Upper lobe of left lung (tissue), 6 donors: Measurements from ENCODE around the gene CSF3R. TPM values are rescaled to one million over a fixed set of nuclear protein-coding genes. Genes with fewer than 3 reads are reported as not detected.

Experiments used
- ATAC-seq, 2 donors: fragments of 200-7000 bp; cut with Tn5 transposase; one replicate each; pipeline ENCODE4 v1.9.1; 2022; ENCODE audit warnings: mild to moderate bottlenecking in 2 of 2, moderate library complexity in 2 of 2; ENCODE audit not compliant: low FRiP score in 2 of 2
- DNase-seq, 2 donors: peaks; one replicate each; pipeline ENCODE4 v3.0.0-alpha.2; 2019 to 2020
- H3K27ac ChIP-seq, 4 donors: fragments of 200-600 bp; sonication (generic); one replicate each; pipeline ENCODE4 v1.5.1; 2016 to 2019
- H3K27me3 ChIP-seq, 4 donors: fragments of 200-600 bp; sonication (generic); one replicate each; pipeline ENCODE4 v1.5.1; 2017 to 2019
- H3K36me3 ChIP-seq, 4 donors: fragments of 200-600 bp; sonication (generic); one replicate each; pipeline ENCODE4 v1.5.1; 2016 to 2019
- H3K4me1 ChIP-seq, 4 donors: fragments of 200-600 bp; sonication (generic); one replicate each; pipeline ENCODE4 v1.5.1; 2018 to 2019
- H3K4me3 ChIP-seq, 4 donors: fragments of 200-600 bp; sonication (generic); one replicate each; pipeline ENCODE4 v1.5.1; 2017 to 2019; ENCODE audit warnings: mild to moderate bottlenecking in 2 of 4, moderate library complexity in 1 of 4
- H3K9me3 ChIP-seq, 4 donors: fragments of 200-600 bp; sonication (generic); one replicate each; pipeline ENCODE4 v1.5.1; 2018 to 2019
- EP300 ChIP-seq, 4 donors: sonication (generic); formaldehyde crosslinking; IDR thresholded peaks; one replicate each; pipeline ENCODE4 v1.5.1; 2017; ENCODE audit warnings: antibody characterized with exemption in 4 of 4, control low read depth in 2 of 4
- POLR2A ChIP-seq, 4 donors: fragments of 450-650 bp; IDR thresholded peaks; one replicate each; pipeline ENCODE4 v1.5.1; 2016 to 2017; ENCODE audit warnings: antibody characterized with exemption in 4 of 4, mild to moderate bottlenecking in 2 of 4
- POLR2AphosphoS5 ChIP-seq, 2 donors: sonication (generic); formaldehyde crosslinking; IDR thresholded peaks; one replicate each; pipeline ENCODE4 v1.5.1; 2017; ENCODE audit warnings: antibody characterized with exemption in 2 of 2
- WGBS, 2 donors: methylation state at CpG; one replicate each; pipeline ENCODE4 v1.1.5; 2017 to 2018; 5-methylcytosine and 5-hydroxymethylcytosine counted together
- total RNA-seq, 6 donors: library from RNA; depleted of rRNA in 4 of 6; stranded (reverse); fragments of >200 nt in 4 of 6; gene quantifications; one replicate each; pipeline versions ENCODE4 v1.1.0 to v1.2.1, GENCODE V29; 2016 to 2021
- TF ChIP-seq, protein P1 (sequence below), 6 experiments: fragments of 450-650 bp in 4 of 6; fragments of 200-600 bp in 2 of 6; sonication (generic) in 2 of 6; IDR thresholded peaks; one replicate each; pipeline ENCODE4 v1.5.1; 2016 to 2019; ENCODE audit warnings: antibody characterized with exemption in 6 of 6
- donor health status: DM: no; HTN: no; CAD: no; lungs with moderate emphysema.
- donor health status: DM: no; HTN: yes; CAD: no; lungs with severe emphysema.

CSF3R gene
- total RNA-seq, 6 donors from 2014 or later = 192 to 851 (median 261) TPM

DNA sequence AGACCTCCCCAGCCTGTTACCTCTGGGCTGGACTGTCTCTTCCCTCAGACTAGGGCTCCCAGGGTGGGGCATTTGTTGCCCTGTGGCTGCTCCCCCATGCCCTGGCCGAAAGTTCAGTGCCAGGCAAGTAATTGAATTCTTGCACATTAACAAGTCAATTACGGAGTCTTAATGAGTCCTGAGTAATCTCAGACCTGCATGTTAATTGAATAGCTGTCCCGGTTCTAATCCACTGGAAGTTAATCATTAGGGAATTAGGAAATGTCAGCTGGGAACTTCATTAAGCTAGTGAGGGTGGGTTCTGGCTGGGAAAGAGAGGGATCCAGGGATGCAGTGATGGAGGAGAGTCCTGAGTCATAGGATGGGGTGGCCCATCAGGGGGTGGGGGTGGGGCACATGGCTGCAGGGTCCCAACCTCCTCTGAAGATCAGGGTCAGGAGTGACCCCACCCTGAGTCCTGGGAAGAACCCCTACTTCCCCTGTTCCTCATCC lies 47.1 kb upstream of the CSF3R start:
- H3K4me3 ChIP-seq = no peak overlapping the region
- H3K9me3 ChIP-seq = peaks cover 0 to 4% (median 2%) of the 10 kb centered on the region in 4 donors
- TF ChIP-seq, protein P1, sequence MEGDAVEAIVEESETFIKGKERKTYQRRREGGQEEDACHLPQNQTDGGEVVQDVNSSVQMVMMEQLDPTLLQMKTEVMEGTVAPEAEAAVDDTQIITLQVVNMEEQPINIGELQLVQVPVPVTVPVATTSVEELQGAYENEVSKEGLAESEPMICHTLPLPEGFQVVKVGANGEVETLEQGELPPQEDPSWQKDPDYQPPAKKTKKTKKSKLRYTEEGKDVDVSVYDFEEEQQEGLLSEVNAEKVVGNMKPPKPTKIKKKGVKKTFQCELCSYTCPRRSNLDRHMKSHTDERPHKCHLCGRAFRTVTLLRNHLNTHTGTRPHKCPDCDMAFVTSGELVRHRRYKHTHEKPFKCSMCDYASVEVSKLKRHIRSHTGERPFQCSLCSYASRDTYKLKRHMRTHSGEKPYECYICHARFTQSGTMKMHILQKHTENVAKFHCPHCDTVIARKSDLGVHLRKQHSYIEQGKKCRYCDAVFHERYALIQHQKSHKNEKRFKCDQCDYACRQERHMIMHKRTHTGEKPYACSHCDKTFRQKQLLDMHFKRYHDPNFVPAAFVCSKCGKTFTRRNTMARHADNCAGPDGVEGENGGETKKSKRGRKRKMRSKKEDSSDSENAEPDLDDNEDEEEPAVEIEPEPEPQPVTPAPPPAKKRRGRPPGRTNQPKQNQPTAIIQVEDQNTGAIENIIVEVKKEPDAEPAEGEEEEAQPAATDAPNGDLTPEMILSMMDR (IDR thresholded peaks at IDR 0.05) = no peak
- TF ChIP-seq EP300 (IDR thresholded peaks at IDR 0.05) (no peak), POLR2AphosphoS5 (IDR thresholded peaks at IDR 0.05) (no peak), POLR2A (IDR thresholded peaks at IDR 0.05) (no peak)
- no peaks in the 10 kb centered on the region for H3K27me3 ChIP-seq
- ATAC-seq = no peak
- 54% methylated on average over 3 of the region's 3 CpGs for WGBS, 2 donors
- no peaks in the 10 kb centered on the region for H3K36me3 ChIP-seq
- no peak for DNase-seq
- H3K4me1 ChIP-seq = no peaks in the 10 kb centered on the region
- no peak overlapping the region for H3K27ac ChIP-seq

DNA sequence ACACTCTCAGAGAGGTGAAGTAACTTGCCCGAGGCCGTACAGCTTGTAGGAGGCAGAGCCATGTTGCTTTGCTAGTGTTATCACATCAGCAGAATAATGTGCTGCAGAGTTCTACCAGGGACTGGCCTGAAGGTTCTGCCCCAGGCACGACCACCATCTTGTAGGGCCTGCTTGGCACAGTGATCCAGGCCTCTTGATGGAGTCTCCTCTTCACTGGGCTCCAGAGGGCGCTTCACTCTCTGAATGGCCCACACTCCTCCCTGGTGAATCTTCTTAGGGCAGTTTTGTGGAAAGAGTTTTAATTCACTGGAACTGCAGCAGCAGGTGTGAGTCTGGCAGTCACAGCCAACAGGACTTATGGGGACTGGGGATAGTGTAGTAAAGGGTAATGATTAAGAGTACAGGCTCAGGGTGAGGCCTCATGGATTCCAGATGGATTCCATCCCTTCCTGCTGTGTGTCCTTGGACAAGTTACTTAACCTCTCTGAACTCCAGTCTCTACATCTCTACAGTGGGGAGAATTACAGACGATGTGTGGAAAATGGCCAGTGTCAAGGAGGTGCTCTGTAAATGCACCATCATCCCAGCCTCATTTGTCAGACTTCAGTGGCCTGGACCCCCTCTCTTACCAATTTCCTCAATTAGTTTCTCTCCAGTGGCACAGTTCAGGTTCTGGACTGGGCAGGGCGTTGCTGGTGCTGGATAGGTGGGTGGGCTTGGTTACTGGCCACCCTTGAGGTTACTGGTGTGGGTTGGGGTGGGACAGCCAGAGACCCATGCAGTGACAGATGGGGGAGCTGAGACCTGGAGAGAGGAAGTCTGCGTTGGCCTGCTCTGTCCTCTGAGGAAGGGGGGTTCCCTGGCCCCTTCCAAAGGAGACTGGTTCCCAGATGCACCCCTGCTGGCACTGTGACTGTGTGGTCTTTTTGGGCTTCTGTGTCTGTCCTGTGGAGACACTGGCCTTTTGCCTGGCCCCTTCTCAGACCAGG lies 45.9 kb upstream of the CSF3R start:
- ATAC-seq (no peak), DNase-seq (no peak)
- H3K27me3 ChIP-seq = no peaks in the 10 kb centered on the region
- H3K36me3 ChIP-seq = no peaks in the 10 kb centered on the region
- 74 to 79% methylated on average over 7 of the region's 7 CpGs for WGBS, 2 donors
- no peak overlapping the region for H3K4me3 ChIP-seq
- H3K4me1 ChIP-seq = no peaks in the 10 kb centered on the region
- no peak overlapping the region for H3K27ac ChIP-seq
- TF ChIP-seq POLR2AphosphoS5 (IDR thresholded peaks at IDR 0.05) = no peak
- no peak for TF ChIP-seq EP300 (IDR thresholded peaks at IDR 0.05)
- TF ChIP-seq, protein P1 (IDR thresholded peaks at IDR 0.05) = no peak
- no peak for TF ChIP-seq POLR2A (IDR thresholded peaks at IDR 0.05)
- peaks cover 0 to 4% (median 2%) of the 10 kb centered on the region in 4 donors for H3K9me3 ChIP-seq

DNA sequence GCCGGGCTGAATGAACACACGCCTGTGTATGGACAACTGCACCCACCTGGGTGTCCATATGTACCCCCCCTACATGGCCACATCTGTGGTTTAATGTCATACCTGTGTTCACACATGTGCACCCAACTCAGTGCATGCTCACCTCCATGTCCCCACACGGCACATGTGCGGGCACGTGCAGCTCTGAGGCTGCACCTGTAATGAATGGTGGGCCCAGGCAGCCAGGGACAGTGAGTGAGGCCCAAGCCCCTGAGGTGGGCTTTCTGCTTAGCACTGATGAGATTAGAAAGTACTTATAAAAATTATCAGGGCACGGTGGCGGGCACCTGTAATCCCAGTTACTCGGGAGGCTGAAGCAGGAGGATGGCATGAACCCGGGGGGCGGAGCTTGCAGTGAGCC lies 42.5 kb upstream of the CSF3R start:
- TF ChIP-seq POLR2A (IDR thresholded peaks at IDR 0.05) = no peak
- TF ChIP-seq, protein P1 (IDR thresholded peaks at IDR 0.05) = no peak
- TF ChIP-seq EP300 (IDR thresholded peaks at IDR 0.05) = no peak
- no peak for TF ChIP-seq POLR2AphosphoS5 (IDR thresholded peaks at IDR 0.05)
- 89 to 95% methylated on average over 10 of the region's 10 CpGs for WGBS, 2 donors
- no peaks in the 10 kb centered on the region for H3K36me3 ChIP-seq
- H3K27ac ChIP-seq = no peak overlapping the region
- ATAC-seq (no peak), DNase-seq (peak in 1 of 2 donors; percentile 27)
- no peak overlapping the region for H3K4me3 ChIP-seq
- H3K27me3 ChIP-seq = no peaks in the 10 kb centered on the region
- H3K4me1 ChIP-seq = no peaks in the 10 kb centered on the region
- no peaks in the 10 kb centered on the region for H3K9me3 ChIP-seq

DNA sequence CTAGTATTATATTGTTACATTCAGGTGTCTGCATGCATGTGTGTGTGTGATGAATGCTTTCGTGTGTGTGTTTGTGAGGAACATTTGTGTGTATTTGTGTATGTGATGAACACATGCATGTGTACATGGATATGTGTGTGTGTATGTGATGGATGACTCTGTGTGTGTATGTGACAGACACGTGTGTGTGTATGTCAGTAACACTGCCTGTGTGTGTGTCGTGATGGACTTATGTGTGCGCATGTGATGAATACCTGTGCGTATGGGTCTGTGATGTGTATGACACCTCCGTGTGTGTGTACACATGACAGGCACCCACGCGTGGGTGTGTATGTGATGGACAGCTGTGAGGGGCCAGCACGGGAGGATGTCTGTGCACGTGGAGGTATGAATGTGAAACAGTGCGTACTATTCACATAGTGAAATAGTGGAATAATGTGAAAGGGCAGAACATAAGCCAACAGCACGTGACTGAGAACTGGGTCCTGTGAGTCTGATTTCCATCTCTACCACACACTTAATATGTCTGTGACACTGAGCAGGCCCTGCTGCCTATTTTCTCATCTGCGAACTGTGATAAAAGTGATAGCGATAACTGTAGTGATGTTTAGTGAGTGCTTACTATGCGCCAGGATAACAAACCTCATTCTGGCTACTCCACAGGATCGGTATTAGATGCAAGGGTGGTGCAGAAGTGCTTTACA lies 41.8 kb upstream of the CSF3R start:
- no peak overlapping the region for H3K4me3 ChIP-seq
- no peaks in the 10 kb centered on the region for H3K27me3 ChIP-seq
- H3K9me3 ChIP-seq = no peaks in the 10 kb centered on the region
- WGBS, 2 donors = 89 to 90% methylated on average over 16 of the region's 16 CpGs
- no peaks in the 10 kb centered on the region for H3K4me1 ChIP-seq
- H3K36me3 ChIP-seq = no peaks in the 10 kb centered on the region
- no peak overlapping the region for H3K27ac ChIP-seq
- TF ChIP-seq, protein P1 (IDR thresholded peaks at IDR 0.05) = no peak
- ATAC-seq = no peak
- no peak for DNase-seq
